NT2/D1 (cell line): ENCODE measurements around the gene SPINT2.

Source experiments
- DNase-seq: peaks from one replicate; pipeline ENCODE4 v3.0.0-alpha.2; 2011; ENCODE audit warnings: low read depth, low spot score
- H3K27me3 ChIP-seq: 2 replicates; pipeline ENCODE4 v1.6.0; 2011; ENCODE audit warnings: mild to moderate bottlenecking; ENCODE audit not compliant: insufficient read length, insufficient read depth
- H3K36me3 ChIP-seq: 2 replicates; pipeline ENCODE4 v1.6.1; 2011; ENCODE audit warnings: mild to moderate bottlenecking, low read length, mixed read lengths; ENCODE audit not compliant: insufficient read depth, insufficient read length
- H3K4me1 ChIP-seq: 2 replicates; pipeline ENCODE4 v1.5.1; 2011; ENCODE audit not compliant: insufficient read depth, insufficient read length
- H3K4me3 ChIP-seq: 2 replicates; pipeline ENCODE4 v1.5.1; 2011; ENCODE audit warnings: low read depth; ENCODE audit not compliant: insufficient read length
- H3K9ac ChIP-seq: 2 replicates; pipeline ENCODE4 v1.6.0; 2011; ENCODE audit warnings: low read depth; ENCODE audit not compliant: insufficient read length
- H3K9me3 ChIP-seq: 2 replicates; pipeline ENCODE4 v1.5.1; 2011; ENCODE audit warnings: mild to moderate bottlenecking, low read length; ENCODE audit not compliant: insufficient read depth
- SUZ12 ChIP-seq: IDR thresholded peaks from 2 replicates; pipeline ENCODE4 v1.6.1; 2011; ENCODE audit not compliant: insufficient read length, insufficient read depth; ENCODE audit errors: extremely low read depth
- YY1 ChIP-seq: IDR thresholded peaks from 2 replicates; pipeline ENCODE4 v1.6.1; 2011; ENCODE audit not compliant: insufficient read length, insufficient read depth
- ZNF274 ChIP-seq: IDR thresholded peaks from 2 replicates; pipeline ENCODE4 v1.6.1; 2011; ENCODE audit warnings: mild to moderate bottlenecking, low read depth, low read length

The SPINT2 gene

DNA sequence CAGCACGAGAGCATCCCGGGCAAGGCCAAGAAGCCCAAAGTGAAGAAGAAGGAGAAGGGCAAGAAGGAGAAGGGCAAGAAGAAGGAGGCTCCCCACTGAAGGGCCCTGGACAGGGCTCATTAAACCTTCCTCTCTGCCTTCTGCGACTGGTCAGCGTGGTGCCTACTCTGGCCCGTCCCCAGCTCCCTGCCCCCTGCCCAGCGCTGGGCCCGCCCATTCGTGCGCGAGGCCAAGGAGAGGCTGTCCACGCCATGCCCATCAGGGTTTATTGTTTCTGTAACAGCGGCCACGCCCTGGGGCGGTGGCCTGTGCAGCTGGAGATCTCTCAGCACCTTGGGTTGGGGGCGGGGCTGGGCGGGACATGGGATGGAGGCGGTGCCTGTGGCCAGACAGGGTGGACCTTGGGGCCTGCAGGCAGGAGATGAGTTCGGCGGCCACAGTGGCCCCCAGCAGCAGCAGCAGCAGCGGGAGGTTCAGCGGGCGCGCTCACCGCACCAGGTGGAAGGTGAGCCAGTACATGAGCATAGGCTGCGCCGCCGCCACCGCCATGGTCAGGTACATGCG is 40.6 kb downstream of the SPINT2 start:
- no peak overlapping the region for H3K4me3 ChIP-seq
- peaks cover 17% of the 10 kb centered on the region for H3K4me1 ChIP-seq
- H3K9me3 ChIP-seq, result no peaks in the 10 kb centered on the region
- peaks cover 41% of the 10 kb centered on the region for H3K36me3 ChIP-seq
- no peak for TF ChIP-seq YY1
- TF ChIP-seq ZNF274, result no peak
- TF ChIP-seq SUZ12, result no peak
- peak overlapping the region; percentile 64 for H3K9ac ChIP-seq
- DNase-seq, result peak; percentile 8
- no peaks in the 10 kb centered on the region for H3K27me3 ChIP-seq

DNA sequence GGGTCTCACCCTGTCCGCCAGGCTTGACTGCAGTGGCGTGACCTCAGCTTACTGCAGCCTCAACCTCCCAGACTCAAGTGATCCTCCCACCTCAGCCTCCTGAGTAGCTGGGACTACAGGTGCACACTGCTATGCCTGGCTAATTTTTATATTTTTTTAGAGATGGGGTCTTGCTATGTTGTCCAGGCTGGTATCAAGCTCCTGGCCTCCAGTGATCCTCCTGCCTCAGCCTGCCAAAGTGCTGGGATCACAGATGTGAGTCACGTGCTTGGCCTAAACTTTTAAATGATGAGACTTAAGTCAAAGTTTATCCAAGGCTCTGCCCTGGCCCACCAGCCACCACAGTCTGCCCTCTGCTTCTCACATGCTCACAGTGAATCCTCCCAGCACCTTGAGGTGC is 41.9 kb downstream of the SPINT2 start:
- no peak for TF ChIP-seq SUZ12
- TF ChIP-seq ZNF274, result no peak
- no peak for TF ChIP-seq YY1
- Histone ChIP-seq H3K36me3 (peaks cover 52% of the 10 kb centered on the region), H3K9ac (no peak overlapping the region), H3K9me3 (no peaks in the 10 kb centered on the region), H3K4me1 (peaks cover 17% of the 10 kb centered on the region), H3K4me3 (no peak overlapping the region), H3K27me3 (no peaks in the 10 kb centered on the region)
- DNase-seq, result no peak

DNA sequence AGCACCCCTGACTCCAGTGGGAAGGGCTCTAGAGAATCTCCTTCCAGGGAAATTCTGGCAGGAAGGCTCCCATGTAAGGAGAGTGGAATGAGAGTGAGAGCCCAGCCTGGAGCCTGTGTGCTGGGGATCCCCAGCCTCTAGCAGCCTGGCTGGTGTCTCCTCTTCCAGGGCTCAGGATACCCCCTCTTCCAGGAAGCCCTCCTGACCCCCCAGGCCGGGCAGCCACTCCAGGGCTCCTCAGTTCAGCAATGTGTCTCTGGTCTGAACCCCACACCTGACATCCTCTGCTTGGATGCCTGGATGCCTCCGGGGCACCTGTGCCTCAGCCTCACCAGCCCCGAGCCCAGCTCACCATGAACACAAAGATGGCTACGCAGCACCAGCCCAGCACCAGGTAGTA is 42.7 kb downstream of the SPINT2 start:
- no peak overlapping the region for H3K4me3 ChIP-seq
- peaks cover 53% of the 10 kb centered on the region for H3K36me3 ChIP-seq
- H3K4me1 ChIP-seq, result peaks cover 17% of the 10 kb centered on the region
- H3K9ac ChIP-seq, result no peak overlapping the region
- H3K27me3 ChIP-seq, result no peaks in the 10 kb centered on the region
- no peak for DNase-seq
- H3K9me3 ChIP-seq, result no peaks in the 10 kb centered on the region
- no peak for TF ChIP-seq ZNF274
- no peak for TF ChIP-seq SUZ12
- TF ChIP-seq YY1, result no peak

DNA sequence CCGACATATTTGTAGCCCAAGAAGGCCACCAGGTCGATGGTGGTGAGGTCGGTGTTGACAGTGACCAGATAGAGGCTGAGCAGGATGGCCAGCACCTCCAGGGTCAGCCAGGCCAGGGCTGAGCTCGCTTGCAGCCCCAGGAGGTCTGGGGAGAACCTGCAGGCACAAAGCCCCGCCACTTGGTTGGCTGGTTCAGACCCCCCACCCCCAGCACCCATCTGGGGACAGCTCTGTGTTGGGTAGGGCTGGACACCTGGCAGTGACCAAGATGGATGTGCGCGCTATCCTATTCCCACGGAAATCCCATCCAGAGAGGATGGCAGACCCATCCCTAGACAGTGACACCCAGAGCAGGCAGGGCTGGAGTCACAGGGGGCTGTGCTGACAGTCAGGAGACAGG is 43.2 kb downstream of the SPINT2 start:
- DNase-seq, result no peak
- no peaks in the 10 kb centered on the region for H3K9me3 ChIP-seq
- no peaks in the 10 kb centered on the region for H3K27me3 ChIP-seq
- H3K9ac ChIP-seq, result no peak overlapping the region
- no peak for TF ChIP-seq ZNF274
- peaks cover 17% of the 10 kb centered on the region for H3K4me1 ChIP-seq
- no peak overlapping the region for H3K4me3 ChIP-seq
- peaks cover 52% of the 10 kb centered on the region for H3K36me3 ChIP-seq

DNA sequence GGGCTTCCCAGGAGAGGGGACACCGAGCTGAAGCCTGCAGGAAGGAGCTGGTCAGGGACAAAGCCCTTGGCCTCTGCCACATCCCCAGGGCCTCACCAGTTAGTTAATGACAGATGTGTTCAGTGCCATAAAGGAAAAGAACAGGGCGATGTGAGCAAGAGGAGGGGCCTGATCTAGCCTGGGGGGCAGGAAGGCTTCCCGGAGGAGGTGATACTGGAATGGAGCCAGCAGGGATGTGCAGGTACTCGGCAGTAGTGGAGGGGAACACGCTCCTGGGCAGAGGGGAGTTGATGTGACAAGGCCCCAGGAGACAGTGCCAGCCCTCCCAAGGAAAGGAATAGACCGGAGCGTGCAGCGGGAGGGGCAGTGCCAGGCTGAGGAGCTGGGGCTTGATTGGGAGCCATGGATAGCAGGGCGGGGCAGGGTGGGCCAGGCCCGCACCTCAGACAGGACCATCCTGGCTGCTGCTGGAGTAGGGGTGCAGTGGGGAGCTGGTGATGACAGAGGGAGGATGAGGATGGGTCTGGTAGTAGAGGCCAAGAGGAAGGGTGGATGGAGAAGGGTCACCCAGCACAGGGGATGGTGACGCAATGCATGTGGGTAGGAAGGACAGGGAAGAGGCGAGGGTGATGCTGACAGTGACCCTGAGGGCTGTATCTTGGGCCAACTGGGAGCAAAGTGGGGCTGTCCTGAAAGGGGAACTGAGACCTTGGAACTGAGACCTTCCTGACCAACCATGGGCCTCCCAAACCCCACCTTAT is 43.8 kb downstream of the SPINT2 start:
- no peak overlapping the region for H3K4me3 ChIP-seq
- DNase-seq, result no peak
- H3K36me3 ChIP-seq, result peaks cover 50% of the 10 kb centered on the region
- TF ChIP-seq YY1 (no peak), SUZ12 (no peak), ZNF274 (no peak)
- H3K4me1 ChIP-seq, result peaks cover 17% of the 10 kb centered on the region
- no peaks in the 10 kb centered on the region for H3K27me3 ChIP-seq
- no peaks in the 10 kb centered on the region for H3K9me3 ChIP-seq
- H3K9ac ChIP-seq, result no peak overlapping the region

DNA sequence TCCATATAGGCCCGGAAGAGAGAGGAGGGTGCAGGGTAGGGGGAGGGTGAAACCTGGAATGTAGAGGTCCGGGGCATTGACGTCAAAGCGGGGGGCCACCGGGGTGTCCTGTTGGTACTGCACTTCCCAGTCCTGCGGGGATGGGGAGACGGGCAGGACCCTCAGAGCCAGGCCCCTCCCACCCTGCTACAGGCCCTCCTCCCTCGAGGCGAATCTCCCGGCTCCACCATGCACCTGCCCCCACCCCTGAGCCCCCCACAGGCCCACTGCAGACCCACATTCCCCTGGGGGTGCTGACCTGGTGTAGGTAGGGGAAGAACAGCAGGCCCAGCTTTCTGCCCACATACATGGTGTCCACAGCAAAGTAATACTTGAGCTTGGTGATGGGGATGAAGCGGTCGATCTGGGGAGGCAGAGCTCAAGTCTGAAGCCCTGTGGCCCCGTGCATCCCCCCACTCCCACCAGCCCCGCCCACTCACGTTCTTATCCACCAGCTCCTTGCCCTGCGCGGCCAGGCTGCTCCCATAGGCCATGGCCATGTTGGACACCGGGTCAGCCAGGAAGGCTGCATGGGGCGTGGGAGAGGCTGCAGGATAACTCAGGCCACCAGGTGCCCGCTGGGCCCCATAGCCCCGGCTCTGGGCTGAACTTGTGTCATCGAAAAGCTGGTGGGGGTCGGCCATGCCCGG is 44.7 kb downstream of the SPINT2 start:
- Histone ChIP-seq H3K27me3 (no peaks in the 10 kb centered on the region), H3K9me3 (no peaks in the 10 kb centered on the region), H3K4me3 (no peak overlapping the region), H3K36me3 (peaks cover 44% of the 10 kb centered on the region), H3K9ac (no peak overlapping the region), H3K4me1 (peaks cover 12% of the 10 kb centered on the region)
- DNase-seq, result no peak
- TF ChIP-seq ZNF274 (no peak), SUZ12 (no peak), YY1 (no peak)

DNA sequence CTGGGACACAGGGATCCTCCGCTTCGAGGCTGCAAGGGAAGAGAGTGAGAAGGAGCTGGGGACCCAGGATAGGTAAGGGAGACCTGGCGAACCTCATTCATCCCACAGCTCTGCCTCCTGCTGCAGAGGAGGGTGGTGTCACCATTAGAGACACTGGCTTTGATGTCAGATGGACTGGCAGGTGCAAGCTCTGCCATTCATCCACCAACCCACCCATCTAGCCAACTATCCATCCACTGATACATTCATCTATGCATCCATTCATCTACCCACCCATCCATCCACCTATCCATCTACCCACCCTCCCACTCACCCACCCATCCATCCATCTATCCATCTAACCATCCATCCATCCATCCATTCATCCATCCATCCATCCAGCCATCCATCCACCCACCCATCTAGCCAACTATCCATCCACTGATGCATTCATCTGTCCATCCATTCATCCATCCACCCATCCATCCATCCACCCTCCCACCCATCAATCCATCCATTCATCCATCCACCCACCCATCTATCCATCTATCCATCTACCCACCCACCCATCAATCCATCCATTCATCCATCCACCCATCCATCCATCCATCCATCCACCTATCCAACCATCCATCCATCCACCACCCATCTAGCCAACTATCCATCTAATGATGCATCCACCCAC is 45.4 kb downstream of the SPINT2 start:
- Histone ChIP-seq H3K27me3 (no peaks in the 10 kb centered on the region), H3K9me3 (no peaks in the 10 kb centered on the region), H3K4me3 (no peak overlapping the region), H3K36me3 (peaks cover 40% of the 10 kb centered on the region), H3K4me1 (peaks cover 5% of the 10 kb centered on the region), H3K9ac (no peak overlapping the region)
- no peak for DNase-seq
- TF ChIP-seq SUZ12, result no peak
- no peak for TF ChIP-seq YY1
- no peak for TF ChIP-seq ZNF274
